Measurements from ENCODE around the gene CROCC2.

Gene CROCC2

GRCh38 chr2:240951045-240951594, 45.0 kb downstream of the CROCC2 start:
- H3K27ac ChIP-seq, result no peak overlapping the region
- TF ChIP-seq CTCF (conservative IDR thresholded peaks at IDR 0.05), result no peak
- no peak for TF ChIP-seq ZFX (IDR thresholded peaks at IDR 0.05)

GRCh38 chr2:240952496-240953246, 46.5 kb downstream of the CROCC2 start:
- TF ChIP-seq ZFX (IDR thresholded peaks at IDR 0.05) (no peak), CTCF (conservative IDR thresholded peaks at IDR 0.05) (no peak)
- no peak overlapping the region for H3K27ac ChIP-seq

GRCh38 chr2:240953426-240954410, 47.6 kb downstream of the CROCC2 start:
- TF ChIP-seq ZFX (IDR thresholded peaks at IDR 0.05), result no peak
- no peak for TF ChIP-seq CTCF (conservative IDR thresholded peaks at IDR 0.05)

DNA sequence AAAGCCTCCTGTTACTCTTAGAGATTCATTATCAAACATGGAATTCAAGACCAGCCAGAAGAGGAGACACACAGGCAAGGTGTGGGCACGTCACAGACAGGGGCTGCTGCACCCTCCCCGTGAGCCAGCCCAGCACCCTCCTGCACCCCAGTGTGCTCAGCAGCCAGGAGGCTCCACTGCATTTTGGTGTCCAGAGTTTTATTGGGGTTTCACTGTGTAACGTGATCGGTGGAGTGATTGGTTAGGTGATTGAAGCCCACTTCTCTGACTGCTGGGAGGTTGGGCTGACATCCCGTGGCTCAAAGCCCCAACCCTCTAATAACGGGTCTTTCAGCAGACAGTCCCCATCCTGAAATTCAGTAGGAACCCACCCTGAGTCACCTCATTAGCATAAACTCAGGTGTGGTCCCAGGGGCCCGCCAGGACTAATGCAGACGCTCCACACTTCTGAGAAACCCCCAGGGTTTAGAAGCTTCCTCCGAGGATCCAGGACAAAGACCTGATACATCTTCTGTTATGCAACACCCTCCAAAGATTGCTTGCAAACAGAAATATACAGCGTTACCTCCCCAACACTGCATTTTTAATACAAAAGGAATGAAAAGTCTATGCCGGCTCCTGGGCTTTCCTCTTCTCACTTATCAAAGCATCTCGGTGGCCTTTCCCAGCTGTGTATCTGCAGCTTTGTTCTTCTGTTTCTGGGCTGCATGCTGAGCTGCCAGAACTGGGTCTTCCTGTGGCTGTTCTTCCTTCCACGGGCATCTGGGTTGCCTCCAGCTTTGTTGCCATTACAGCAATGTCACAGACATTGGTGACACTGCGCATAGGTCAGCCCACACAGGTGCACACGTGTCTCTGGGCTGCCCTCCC, 48.5 kb downstream of the CROCC2 start:
- H3K27ac ChIP-seq, result no peak overlapping the region
- no peak for TF ChIP-seq ZFX (IDR thresholded peaks at IDR 0.05)
- TF ChIP-seq CTCF (conservative IDR thresholded peaks at IDR 0.05), result no peak

More at GRCh38 chr2:240953426-240954410, 47.6 kb downstream of the CROCC2 start:
- no peak overlapping the region for H3K27ac ChIP-seq

GRCh38 chr2:240955306-240956170, 49.4 kb downstream of the CROCC2 start:
- no peak for TF ChIP-seq ZFX (IDR thresholded peaks at IDR 0.05)
- no peak for TF ChIP-seq CTCF (conservative IDR thresholded peaks at IDR 0.05)

More at GRCh38 chr2:240955306-240956170, 49.4 kb downstream of the CROCC2 start:
- no peak overlapping the region for H3K27ac ChIP-seq
